ENCODE results near the gene LY6G6C. TPM values are rescaled to one million over a fixed set of nuclear protein-coding genes. Genes with fewer than 3 reads are reported as not detected.

The LY6G6C gene
- total RNA-seq, 1 donor from 2014 or later: not detected

- H3K4me1 Mint-ChIP-seq: peaks cover 32% of the 10 kb centered on the region
- Histone ChIP-seq H3K4me1 (peaks cover 23% of the 10 kb centered on the region), H3K4me3 (no peak overlapping the region), H3F3A (ENCODE audit: low read depth) (peaks cover 18% of the 10 kb centered on the region), H3K9me3 (ENCODE audit: low read depth) (no peaks in the 10 kb centered on the region), H3K79me2 (ENCODE audit: low read depth) (no peaks in the 10 kb centered on the region), H2AFZ (replicated peaks) (no peak overlapping the region), H3K36me3 (no peaks in the 10 kb centered on the region), H3K4me2 (no peak overlapping the region), H3K9ac (no peak overlapping the region), H3K27me3 (no peaks in the 10 kb centered on the region), H3K27ac (no peak overlapping the region), H4K20me1 (ENCODE audit: low read depth) (no peaks in the 10 kb centered on the region)
- H3K9me3 Mint-ChIP-seq: no peaks in the 10 kb centered on the region
- H3K4me3 Mint-ChIP-seq: no peak overlapping the region
- H3K27me3 Mint-ChIP-seq (ENCODE audit: insufficient read depth, low read depth): peaks cover 3% of the 10 kb centered on the region
- peaks cover 18% of the 10 kb centered on the region for H3K36me3 Mint-ChIP-seq
- peak overlapping the region; percentile 42 for H3K27ac Mint-ChIP-seq
- TF ChIP-seq EZH2phosphoT487 (IDR thresholded peaks at IDR 0.05): no peak
- no peak for TF ChIP-seq CTCF (IDR thresholded peaks at IDR 0.05)
- TF ChIP-seq EZH2 (IDR thresholded peaks at IDR 0.05): no peak
- DNase-seq (ENCODE audit: low spot score): no peak
These were observed 44.0 kb upstream of the LY6G6C start for GRCh38 chr6:31765559-31765909.

- peaks cover 4% of the 10 kb centered on the region for H3K27me3 Mint-ChIP-seq (ENCODE audit: insufficient read depth, low read depth)
These were observed 42.7 kb upstream of the LY6G6C start for GRCh38 chr6:31764198-31764597.

GRCh38 chr6:31763619-31763940 is 42.0 kb upstream of the LY6G6C start:
- peak overlapping the region; percentile 86 for H3K27ac Mint-ChIP-seq
- peak overlapping the region; percentile 67 for H3K27ac ChIP-seq

More at GRCh38 chr6:31764198-31764597, 42.7 kb upstream of the LY6G6C start:
- Mint-ChIP-seq H3K27ac (peak overlapping the region; percentile 86), H3K36me3 (peaks cover 28% of the 10 kb centered on the region), H3K4me1 (peaks cover 29% of the 10 kb centered on the region), H3K9me3 (no peaks in the 10 kb centered on the region), H3K4me3 (peak overlapping the region; percentile 54)
- Histone ChIP-seq H3K4me3 (no peak overlapping the region), H3K79me2 (ENCODE audit: low read depth) (no peaks in the 10 kb centered on the region), H3K27ac (peak overlapping the region; percentile 42), H4K20me1 (ENCODE audit: low read depth) (no peaks in the 10 kb centered on the region), H3K4me1 (peaks cover 23% of the 10 kb centered on the region), H3K27me3 (no peaks in the 10 kb centered on the region), H3K9me3 (ENCODE audit: low read depth) (no peaks in the 10 kb centered on the region), H2AFZ (replicated peaks) (no peak overlapping the region), H3F3A (ENCODE audit: low read depth) (peaks cover 18% of the 10 kb centered on the region), H3K9ac (no peak overlapping the region), H3K4me2 (peak overlapping the region; percentile 58), H3K36me3 (no peaks in the 10 kb centered on the region)
- no peak for DNase-seq (ENCODE audit: low spot score)
- TF ChIP-seq EZH2 (IDR thresholded peaks at IDR 0.05): no peak
- no peak for TF ChIP-seq EZH2phosphoT487 (IDR thresholded peaks at IDR 0.05)
- TF ChIP-seq CTCF (IDR thresholded peaks at IDR 0.05): no peak

More at GRCh38 chr6:31763619-31763940, 42.0 kb upstream of the LY6G6C start:
- Mint-ChIP-seq H3K36me3 (peaks cover 34% of the 10 kb centered on the region), H3K4me3 (peak overlapping the region; percentile 54), H3K9me3 (no peaks in the 10 kb centered on the region), H3K27me3 (ENCODE audit: insufficient read depth, low read depth) (peaks cover 4% of the 10 kb centered on the region), H3K4me1 (peaks cover 29% of the 10 kb centered on the region)
- Histone ChIP-seq H3K9ac (no peak overlapping the region), H3K36me3 (no peaks in the 10 kb centered on the region), H3K4me1 (peaks cover 23% of the 10 kb centered on the region), H4K20me1 (ENCODE audit: low read depth) (no peaks in the 10 kb centered on the region), H3K9me3 (ENCODE audit: low read depth) (no peaks in the 10 kb centered on the region), H3F3A (ENCODE audit: low read depth) (peaks cover 18% of the 10 kb centered on the region), H3K4me2 (peak overlapping the region; percentile 73), H3K27me3 (no peaks in the 10 kb centered on the region), H3K4me3 (no peak overlapping the region), H2AFZ (replicated peaks) (no peak overlapping the region), H3K79me2 (ENCODE audit: low read depth) (no peaks in the 10 kb centered on the region)
- DNase-seq (ENCODE audit: low spot score): peak; percentile 88
- no peak for TF ChIP-seq EZH2 (IDR thresholded peaks at IDR 0.05)
- TF ChIP-seq EZH2phosphoT487 (IDR thresholded peaks at IDR 0.05): no peak
- TF ChIP-seq CTCF (IDR thresholded peaks at IDR 0.05): no peak

Data from neural progenitor cell (in vitro differentiated cells).